Stimulated activated CD8-positive, alpha-beta memory T cell treated with anti-CD3 and anti-CD28 coated beads, Interleukin-12 subunit alpha, Interleukin-12 subunit beta, amount 100 ng/mL, for 24 hours (primary cell): ENCODE measurements around the gene AP3S2.
"Not testable (repeated sequence)": the region's sequence is repeated elsewhere in the genome, so short reads cannot be mapped to it uniquely, and the experiment has no call there.

Source experiments
- DNase-seq: peaks from one replicate; pipeline ENCODE4 v3.0.0-alpha.2; 2020; ENCODE audit errors: extremely low read depth

The AP3S2 gene

GRCh38 chr15:89903015-89903857, 9.4 kb upstream of the AP3S2 start:
- no peak for DNase-seq

GRCh38 chr15:89900849-89901248, 7.1 kb upstream of the AP3S2 start:
- no peak for DNase-seq

DNA sequence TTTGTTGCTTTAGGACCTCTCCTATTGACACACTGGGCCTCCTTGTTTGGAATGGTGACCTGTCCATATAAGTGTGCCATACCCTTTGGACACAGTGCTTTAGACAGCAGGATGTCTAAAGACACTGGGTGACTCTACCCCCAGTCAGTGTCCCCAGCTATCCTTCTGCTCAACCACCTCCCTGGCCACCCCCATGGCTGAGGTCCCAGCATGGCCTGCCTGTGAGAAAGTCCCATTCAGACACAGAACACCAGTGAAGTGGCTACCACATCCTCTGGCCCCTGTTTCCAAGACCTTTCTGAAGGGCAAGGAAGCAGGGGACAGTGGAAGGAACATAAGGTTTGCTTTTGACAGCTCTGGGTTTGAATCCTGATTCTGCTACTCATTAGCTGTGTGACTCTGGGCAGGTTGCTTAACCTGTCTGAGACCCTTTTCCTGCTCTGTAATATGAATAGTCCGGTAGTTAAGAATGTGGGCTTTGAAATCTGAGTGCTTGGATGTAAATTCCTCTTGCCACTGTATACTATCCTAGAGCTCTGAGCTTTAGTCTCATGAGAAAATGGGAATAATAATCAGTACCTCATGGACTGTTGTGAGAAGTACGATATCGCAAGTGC, 6.3 kb upstream of the AP3S2 start:
- no peak for DNase-seq

GRCh38 chr15:89899295-89899945, 5.6 kb upstream of the AP3S2 start:
- no peak for DNase-seq

GRCh38 chr15:89898614-89899294, 5.0 kb upstream of the AP3S2 start:
- no peak for DNase-seq

DNA sequence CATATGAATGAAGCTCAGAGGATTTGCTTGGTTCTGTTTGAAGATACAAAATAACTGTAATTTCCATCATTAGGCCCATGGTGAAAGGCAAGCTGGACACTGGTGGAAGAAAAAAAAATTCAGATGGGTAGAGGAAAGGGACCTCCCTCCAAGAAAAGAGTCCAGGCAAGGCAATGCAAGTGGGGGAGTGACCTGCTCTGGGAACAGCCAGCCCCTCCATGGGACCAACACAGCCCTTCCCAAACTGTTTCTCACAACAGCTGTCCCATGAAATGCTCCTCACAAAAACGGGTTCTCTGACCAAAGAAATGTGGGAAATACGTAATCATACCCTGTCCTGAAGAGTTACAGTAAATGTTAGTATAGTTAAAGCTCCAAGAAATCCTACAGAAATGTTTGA, 4.4 kb upstream of the AP3S2 start:
- DNase-seq: no peak

- no peak for DNase-seq
Measured at GRCh38 chr15:89893027-89893426, 767 bp downstream of the AP3S2 start.

- no peak for DNase-seq
Measured at GRCh38 chr15:89888214-89888804, 5.5 kb downstream of the AP3S2 start.

DNA sequence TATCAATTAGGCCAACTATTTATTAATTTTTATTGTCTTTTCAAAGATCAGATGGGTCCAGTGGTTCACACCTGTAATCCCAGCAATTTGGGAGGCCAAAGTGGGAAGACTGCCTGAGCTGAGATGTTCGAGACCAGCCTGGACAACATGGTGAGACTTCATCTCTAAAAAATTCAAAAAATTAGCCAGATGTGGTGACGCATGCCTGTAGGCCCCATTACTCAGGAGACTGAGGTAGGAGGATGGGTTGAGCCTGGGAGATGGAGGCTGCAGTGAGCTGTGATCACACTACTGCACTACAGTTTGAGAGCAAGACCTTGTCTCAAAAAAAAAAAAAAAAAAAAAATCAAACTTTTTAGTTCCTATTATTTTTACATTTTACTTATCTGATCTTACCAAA, 8.2 kb downstream of the AP3S2 start:
- DNase-seq: no peak

DNA sequence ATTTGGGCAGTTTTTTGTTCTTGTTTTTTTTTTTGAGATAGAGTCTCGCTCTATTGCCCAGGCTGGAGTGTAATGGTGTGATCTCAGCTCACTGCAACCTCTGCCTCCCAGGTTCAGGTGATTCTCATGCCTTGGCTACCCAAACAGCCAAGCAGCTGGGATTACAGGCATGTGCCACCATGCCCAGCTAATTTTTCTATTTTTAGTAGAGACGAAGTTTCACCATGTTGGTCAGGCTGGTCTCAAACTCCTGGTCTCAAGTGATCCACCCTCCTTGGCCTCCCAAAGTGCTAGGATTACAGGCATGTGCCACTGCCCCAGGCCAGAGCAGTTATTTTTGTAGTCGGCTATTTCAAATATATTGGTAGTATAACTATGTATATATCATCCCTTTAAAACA, 8.6 kb downstream of the AP3S2 start:
- not testable (repeated sequence) for DNase-seq

GRCh38 chr15:89883518-89883917, 10.3 kb downstream of the AP3S2 start:
- no peak for DNase-seq

- no peak for DNase-seq
Measured at GRCh38 chr15:89880727-89881126, 13.1 kb downstream of the AP3S2 start.

DNA sequence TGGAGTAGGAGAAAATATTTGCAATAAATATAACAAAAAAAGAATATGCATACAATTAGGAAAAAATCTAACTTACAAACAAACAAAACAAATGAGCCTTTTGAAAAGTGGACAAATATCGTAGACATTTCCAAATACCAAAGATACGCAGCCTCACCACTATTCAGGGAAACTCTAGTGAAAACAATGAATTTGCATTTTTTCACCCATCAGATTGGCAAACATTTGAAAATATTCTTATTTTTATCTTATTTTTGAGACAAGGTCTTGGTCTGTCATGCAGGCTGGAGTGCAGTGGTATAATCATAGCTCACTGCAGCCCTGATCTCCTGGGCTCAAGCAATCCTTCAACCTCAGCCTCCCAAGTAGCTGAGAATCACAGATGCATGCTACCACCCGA, 15.5 kb downstream of the AP3S2 start:
- no peak for DNase-seq

- no peak for DNase-seq
Measured at GRCh38 chr15:89877083-89877425, 16.7 kb downstream of the AP3S2 start.

GRCh38 chr15:89876396-89877082, 17.3 kb downstream of the AP3S2 start:
- no peak for DNase-seq

- no peak for DNase-seq
Measured at GRCh38 chr15:89875741-89876140, 18.1 kb downstream of the AP3S2 start.

- DNase-seq: peak; percentile 56
Measured at GRCh38 chr15:89874926-89875564, 18.7 kb downstream of the AP3S2 start.

DNA sequence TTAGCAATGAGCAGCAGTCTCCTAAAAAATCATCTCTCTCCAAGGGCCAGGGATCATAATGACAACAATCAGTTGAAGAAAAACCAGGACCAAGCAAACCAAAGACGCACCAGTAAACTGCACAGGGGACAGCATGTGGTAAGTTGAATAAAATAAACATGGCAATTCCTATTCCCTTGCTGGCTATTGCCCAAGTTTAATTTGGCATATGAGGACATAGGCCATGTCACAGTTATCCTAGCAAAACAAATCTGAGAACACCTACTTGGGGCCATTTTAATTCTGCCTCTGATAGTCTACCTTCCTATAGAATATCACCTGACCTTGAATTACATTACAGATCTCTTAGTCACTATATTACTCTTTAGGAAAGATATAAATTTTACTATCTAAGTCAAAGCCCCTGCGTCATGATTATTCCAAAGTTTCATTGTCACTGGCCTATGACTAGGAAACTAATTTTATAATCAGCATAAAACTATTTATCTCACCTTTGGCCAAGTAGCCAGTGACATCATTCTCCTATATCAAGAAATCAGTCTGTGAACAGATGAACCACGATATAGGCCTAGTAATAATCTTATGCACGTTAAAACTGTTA, 23.0 kb downstream of the AP3S2 start:
- DNase-seq: no peak

GRCh38 chr15:89870006-89870405, 23.8 kb downstream of the AP3S2 start:
- DNase-seq: no peak

- DNase-seq: not testable (repeated sequence)
Measured at GRCh38 chr15:89869490-89869889, 24.3 kb downstream of the AP3S2 start.
